Parathyroid adenoma (tissue), 2 donors: ENCODE data around the gene SNX10.

Experiments
- H2AFZ ChIP-seq: fragments of 300-600 bp; sonication (generic); one replicate; pipeline ENCODE4 v1.7.0; 2017; ENCODE audit warnings: antibody characterized with exemption, mild to moderate bottlenecking
- H3K27ac ChIP-seq: fragments of 300-600 bp; sonication (generic); one replicate; pipeline ENCODE4 v1.7.0; 2017
- H3K27me3 ChIP-seq: fragments of 300-600 bp; sonication (generic); one replicate; pipeline ENCODE4 v1.7.0; 2017; ENCODE audit warnings: low read length; ENCODE audit not compliant: control insufficient read depth, insufficient read depth
- H3K36me3 ChIP-seq: fragments of 300-600 bp; sonication (generic); one replicate; pipeline ENCODE4 v1.7.0; 2017; ENCODE audit warnings: low read length; ENCODE audit not compliant: control insufficient read depth, insufficient read depth
- H3K4me1 ChIP-seq: fragments of 300-600 bp; sonication (generic); one replicate; pipeline ENCODE4 v1.7.0; 2017; ENCODE audit warnings: control low read depth
- H3K4me2 ChIP-seq: fragments of 300-600 bp; sonication (generic); one replicate; pipeline ENCODE4 v1.7.0; 2017; ENCODE audit warnings: low read length
- H3K4me3 ChIP-seq: fragments of 300-600 bp; sonication (generic); one replicate; pipeline ENCODE4 v1.7.0; 2017; ENCODE audit warnings: low read depth, low read length
- H3K79me2 ChIP-seq: fragments of 300-600 bp; sonication (generic); one replicate; pipeline ENCODE4 v1.7.0; 2017; ENCODE audit warnings: control low read depth
- H3K9ac ChIP-seq: fragments of 300-600 bp; sonication (generic); one replicate; pipeline ENCODE4 v1.7.0; 2017; ENCODE audit warnings: mild to moderate bottlenecking
- H3K9me3 ChIP-seq: fragments of 300-600 bp; sonication (generic); one replicate; pipeline ENCODE4 v1.7.0; 2017; ENCODE audit warnings: low read length; ENCODE audit not compliant: control insufficient read depth
- CTCF ChIP-seq: fragments of 300-600 bp; sonication (generic); IDR thresholded peaks from one replicate; pipeline ENCODE4 v1.7.0; 2017; ENCODE audit warnings: antibody characterized with exemption, mild to moderate bottlenecking
- donor health status: primary hyperparathyroidism.

Gene SNX10

GRCh38 chr7:26306790-26307189 is 15.1 kb downstream of the SNX10 start:
- Histone ChIP-seq H3K4me3 (no peak overlapping the region), H3K9me3 (no peaks in the 10 kb centered on the region), H3K27me3 (no peaks in the 10 kb centered on the region), H3K27ac (no peak overlapping the region), H2AFZ (no peak overlapping the region), H3K79me2 (no peaks in the 10 kb centered on the region), H3K4me2 (no peak overlapping the region), H3K36me3 (no peaks in the 10 kb centered on the region), H3K9ac (no peak overlapping the region), H3K4me1 (no peaks in the 10 kb centered on the region)
- TF ChIP-seq CTCF = no peak

GRCh38 chr7:26307226-26307625 is 15.6 kb downstream of the SNX10 start:
- Histone ChIP-seq H2AFZ (no peak overlapping the region), H3K9me3 (no peaks in the 10 kb centered on the region), H3K4me2 (no peak overlapping the region), H3K27ac (no peak overlapping the region), H3K36me3 (no peaks in the 10 kb centered on the region), H3K4me1 (no peaks in the 10 kb centered on the region), H3K9ac (no peak overlapping the region), H3K79me2 (no peaks in the 10 kb centered on the region), H3K4me3 (no peak overlapping the region), H3K27me3 (no peaks in the 10 kb centered on the region)
- TF ChIP-seq CTCF = no peak

GRCh38 chr7:26307791-26308190 is 16.1 kb downstream of the SNX10 start:
- Histone ChIP-seq H3K9me3 (no peaks in the 10 kb centered on the region), H3K4me1 (no peaks in the 10 kb centered on the region), H3K27me3 (no peaks in the 10 kb centered on the region), H3K79me2 (no peaks in the 10 kb centered on the region), H3K4me3 (no peak overlapping the region), H3K4me2 (no peak overlapping the region), H3K27ac (no peak overlapping the region), H2AFZ (no peak overlapping the region), H3K9ac (no peak overlapping the region), H3K36me3 (no peaks in the 10 kb centered on the region)
- TF ChIP-seq CTCF = no peak

- Histone ChIP-seq H3K79me2 (no peaks in the 10 kb centered on the region), H3K4me1 (no peaks in the 10 kb centered on the region), H3K27me3 (no peaks in the 10 kb centered on the region), H3K9ac (no peak overlapping the region), H3K4me2 (no peak overlapping the region), H2AFZ (no peak overlapping the region), H3K9me3 (no peaks in the 10 kb centered on the region), H3K27ac (no peak overlapping the region), H3K36me3 (no peaks in the 10 kb centered on the region), H3K4me3 (no peak overlapping the region)
- no peak for TF ChIP-seq CTCF
Observed at GRCh38 chr7:26308551-26308950, 16.9 kb downstream of the SNX10 start.

GRCh38 chr7:26309089-26309488 is 17.4 kb downstream of the SNX10 start:
- no peaks in the 10 kb centered on the region for H3K27me3 ChIP-seq
- no peaks in the 10 kb centered on the region for H3K9me3 ChIP-seq
- H3K4me2 ChIP-seq = no peak overlapping the region
- H3K4me3 ChIP-seq = no peak overlapping the region
- H2AFZ ChIP-seq = no peak overlapping the region
- H3K36me3 ChIP-seq = no peaks in the 10 kb centered on the region
- H3K4me1 ChIP-seq = no peaks in the 10 kb centered on the region
- no peak overlapping the region for H3K27ac ChIP-seq
- no peaks in the 10 kb centered on the region for H3K79me2 ChIP-seq
- no peak for TF ChIP-seq CTCF
- H3K9ac ChIP-seq = no peak overlapping the region
